ENCODE measurements around the gene GCA. TPM values are rescaled to one million over a fixed set of nuclear protein-coding genes. Genes with fewer than 3 reads are reported as not detected.

The GCA gene
- total and polyA plus RNA-seq, 12 donors = 3.4 to 33.9 (median 19.5) TPM

- H3K27ac ChIP-seq = no peak overlapping the region
- no peaks in the 10 kb centered on the region for H3K36me3 ChIP-seq (replicated peaks in 1 of 2)
- 70 to 85% (median 80%) methylated on average over 2 of the region's 2 CpGs for WGBS, 4 donors
- DNase-seq = no peak
- H3K4me3 ChIP-seq = no peak overlapping the region
- H3K9me3 ChIP-seq (replicated peaks in 1 of 3) = no peaks in the 10 kb centered on the region
- no peak for TF ChIP-seq CTCF (IDR thresholded peaks at IDR 0.05)
- TF ChIP-seq POLR2A (IDR thresholded peaks at IDR 0.05) = no peak
- intact Hi-C loops (cut with DNase I) = no loop called here
- H3K4me1 ChIP-seq (replicated peaks in 1 of 2) = no peaks in the 10 kb centered on the region
- H3K27me3 ChIP-seq = no peaks in the 10 kb centered on the region
These were observed 57.9 kb downstream of the GCA start for GRCh38 chr2:162401871-162402270.

- Histone ChIP-seq H3K4me3 (no peak overlapping the region), H3K36me3 (replicated peaks in 1 of 2) (no peaks in the 10 kb centered on the region), H3K27ac (no peak overlapping the region), H3K27me3 (no peaks in the 10 kb centered on the region), H3K4me1 (replicated peaks in 1 of 2) (no peaks in the 10 kb centered on the region), H3K9me3 (replicated peaks in 1 of 3) (no peaks in the 10 kb centered on the region)
- TF ChIP-seq POLR2A (IDR thresholded peaks at IDR 0.05) (no peak), CTCF (IDR thresholded peaks at IDR 0.05) (no peak)
- WGBS, 4 donors = 39 to 67% (median 48%) methylated on average over 1 of the region's 1 CpG
- DNase-seq = peak in 3 of 7 donors; percentile 21 to 42 (median 32)
- intact Hi-C loops (cut with DNase I) = no loop called here
These were observed 60.0 kb downstream of the GCA start for GRCh38 chr2:162403884-162404283.

Other genes with a start within 250 kb of the GCA start
- gene GCG, start 191.9 kb upstream of the GCA start, total RNA-seq = under 1 TPM in 1 of 9 donors, not detected in 8; 0.22 TPM
- gene GCG, start 191.9 kb upstream of the GCA start, polyA plus RNA-seq = under 1 TPM in 1 of 3 donors, not detected in 2; 0.51 TPM
- gene FAP, start 100.7 kb upstream of the GCA start, total RNA-seq = 1 to 10 TPM in 2 of 9 donors, under 1 TPM in 6, not detected in 1; 0.18 to 6.0 (median 0.50) TPM
- 1 to 10 TPM in 2 of 3 donors, under 1 TPM in 1; 0.64 to 2.5 (median 1.4) TPM for gene FAP, start 100.7 kb upstream of the GCA start, polyA plus RNA-seq
- 10 to 100 TPM in 8 of 9 donors, 1 to 10 TPM in 1; 9.7 to 21.8 (median 15.6) TPM for gene IFIH1, start 25.4 kb upstream of the GCA start, total RNA-seq
- 10 to 100 TPM in 1 of 3 donors, 1 to 10 TPM in 2; 7.8 to 25.6 (median 9.3) TPM for gene IFIH1, start 25.4 kb upstream of the GCA start, polyA plus RNA-seq